Right renal cortex interstitium (tissue), 3 donors: ENCODE results near the gene FAM89B. TPM values are rescaled to one million over a fixed set of nuclear protein-coding genes. Genes with fewer than 3 reads are reported as not detected.

Experiments used
- DNase-seq, 3 donors: peaks; one replicate each; pipeline ENCODE4 v3.0.0-alpha.2; 2013; ENCODE audit warnings: low read depth in 3 of 3, low spot score in 2 of 3
- polyA plus RNA-seq, 3 donors: library from polyadenylated mRNA; unstranded; fragments of 120-200 nt; gene quantifications; one replicate each; pipeline ENCODE4 v1.2.1, GENCODE V29; 2013; ENCODE audit not compliant: insufficient read length in 3 of 3

Gene FAM89B
- polyA plus RNA-seq, 3 donors = 15.8 to 22.8 (median 21.7) TPM

GRCh38 chr11:65538915-65539743 lies 33.2 kb upstream of the FAM89B start:
- no peak for DNase-seq

GRCh38 chr11:65539744-65540289 lies 32.5 kb upstream of the FAM89B start:
- DNase-seq = no peak

GRCh38 chr11:65540290-65541092 lies 31.8 kb upstream of the FAM89B start:
- DNase-seq = no peak

GRCh38 chr11:65541093-65541982 lies 31.0 kb upstream of the FAM89B start:
- no peak for DNase-seq

GRCh38 chr11:65542738-65543390 lies 29.5 kb upstream of the FAM89B start:
- no peak for DNase-seq

- DNase-seq = no peak
These were observed 26.5 kb upstream of the FAM89B start for GRCh38 chr11:65545853-65546216.

GRCh38 chr11:65546217-65546958 lies 25.9 kb upstream of the FAM89B start:
- no peak for DNase-seq

GRCh38 chr11:65547446-65548125 lies 24.8 kb upstream of the FAM89B start:
- no peak for DNase-seq

GRCh38 chr11:65548395-65548794 lies 23.9 kb upstream of the FAM89B start:
- no peak for DNase-seq

GRCh38 chr11:65549096-65549495 lies 23.2 kb upstream of the FAM89B start:
- DNase-seq = no peak

GRCh38 chr11:65551572-65552387 lies 20.6 kb upstream of the FAM89B start:
- DNase-seq = no peak

GRCh38 chr11:65552388-65552951 lies 19.9 kb upstream of the FAM89B start:
- no peak for DNase-seq

GRCh38 chr11:65553301-65554001 lies 18.9 kb upstream of the FAM89B start:
- no peak for DNase-seq

- DNase-seq = no peak
These were observed 18.1 kb upstream of the FAM89B start for GRCh38 chr11:65554057-65554818.

- DNase-seq = no peak
These were observed 17.4 kb upstream of the FAM89B start for GRCh38 chr11:65554842-65555430.

GRCh38 chr11:65555693-65556231 lies 16.6 kb upstream of the FAM89B start:
- DNase-seq = no peak
